HG02571 (cell line): ENCODE data around the gene SLC22A3.

Experiments
- ATAC-seq: cut with Tn5 transposase; IDR thresholded peaks from one replicate; pipeline ENCODE4 v1.9.1; 2021; ENCODE audit warnings: mild to moderate bottlenecking, moderate library complexity; ENCODE audit not compliant: unreplicated experiment

Gene SLC22A3

GRCh38 chr6:160494576-160494975 lies 146.4 kb downstream of the SLC22A3 start:
- no peak for ATAC-seq

DNA sequence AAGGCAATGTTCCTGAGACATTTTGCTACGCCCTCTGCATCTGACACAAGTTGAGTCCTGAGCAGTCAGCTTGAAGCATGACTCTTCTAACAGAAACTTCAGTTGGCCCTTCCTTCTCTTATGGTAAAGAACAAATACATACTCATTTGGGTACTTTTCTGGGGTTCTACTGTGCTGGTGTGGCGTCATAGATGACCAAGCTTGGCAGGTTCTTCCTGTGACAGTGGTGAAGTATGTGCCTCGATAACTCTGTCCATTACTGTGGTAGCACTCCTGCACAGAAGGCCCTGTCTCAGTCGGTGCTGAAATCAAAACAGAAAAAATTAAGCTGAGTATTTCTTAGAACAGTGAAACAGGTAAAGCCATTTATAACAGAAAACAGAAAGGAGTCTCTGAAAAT lies 152.5 kb downstream of the SLC22A3 start:
- ATAC-seq: no peak
